Measurements from ENCODE around the gene CYSTM1.
"Not testable (repeated sequence)": the region's sequence is repeated elsewhere in the genome, so short reads cannot be mapped to it uniquely, and the experiment has no call there.

The CYSTM1 gene

GRCh38 chr5:140196115-140196814, 21.3 kb downstream of the CYSTM1 start:
- Histone ChIP-seq H3K9ac (ENCODE audit: low read length) (no peak overlapping the region), H3K36me3 (ENCODE audit: control insufficient read depth, low read depth, low read length) (no peaks in the 10 kb centered on the region), H3K27ac (ENCODE audit: low read length) (no peak overlapping the region), H3K4me1 (ENCODE audit: control insufficient read depth, low read depth, low read length) (peaks cover 13% of the 10 kb centered on the region), H3K4me3 (ENCODE audit: low read length) (no peak overlapping the region), H3K9me3 (ENCODE audit: control insufficient read depth, low read depth, low read length) (no peaks in the 10 kb centered on the region), H3K27me3 (ENCODE audit: control insufficient read depth, insufficient read depth, low read length) (no peaks in the 10 kb centered on the region)

DNA sequence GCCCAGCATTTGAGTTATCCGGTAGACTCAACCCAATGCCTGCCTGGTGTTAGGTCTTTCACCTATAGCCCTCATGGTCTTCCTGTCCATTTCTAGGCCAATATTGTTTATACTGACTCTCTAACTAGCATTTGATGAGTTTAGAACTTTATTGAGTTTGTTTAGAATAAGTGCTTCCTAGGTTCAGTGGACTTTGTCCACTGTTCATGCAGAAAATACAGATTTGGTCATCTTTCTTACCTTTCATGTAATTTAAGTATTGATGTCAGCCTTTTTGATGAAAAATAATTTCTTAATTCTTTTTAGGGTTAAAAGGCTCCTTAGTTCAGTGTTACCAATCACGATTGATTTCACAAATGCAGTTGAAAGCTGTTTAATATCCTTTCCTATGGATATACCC, 22.0 kb downstream of the CYSTM1 start:
- H3K9me3 ChIP-seq (ENCODE audit: control insufficient read depth, low read depth, low read length), result no peaks in the 10 kb centered on the region
- no peaks in the 10 kb centered on the region for H3K36me3 ChIP-seq (ENCODE audit: control insufficient read depth, low read depth, low read length)
- no peaks in the 10 kb centered on the region for H3K27me3 ChIP-seq (ENCODE audit: control insufficient read depth, insufficient read depth, low read length)
- H3K4me1 ChIP-seq (ENCODE audit: control insufficient read depth, low read depth, low read length), result peaks cover 5% of the 10 kb centered on the region
- no peak overlapping the region for H3K27ac ChIP-seq (ENCODE audit: low read length)
- H3K9ac ChIP-seq (ENCODE audit: low read length), result no peak overlapping the region
- no peak overlapping the region for H3K4me3 ChIP-seq (ENCODE audit: low read length)

DNA sequence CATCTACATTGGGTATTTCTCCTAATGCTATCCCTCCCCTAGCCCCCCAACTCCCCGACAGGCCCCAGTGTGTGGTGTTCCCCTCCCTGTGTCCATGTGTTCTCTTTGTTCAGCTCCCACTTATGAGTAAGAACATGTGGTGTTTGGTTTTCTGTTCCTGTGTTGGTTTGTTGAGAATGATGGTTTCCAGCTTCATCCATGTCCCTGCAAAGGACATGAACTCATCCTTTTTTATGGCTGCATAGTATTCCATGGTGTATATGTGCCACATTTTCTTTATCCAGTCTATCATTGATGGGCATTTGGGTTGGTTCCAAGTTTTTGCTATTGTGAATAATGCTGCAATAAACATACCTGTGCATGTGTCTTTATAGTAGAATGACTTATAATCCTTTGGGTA, 23.9 kb downstream of the CYSTM1 start:
- H3K36me3 ChIP-seq (ENCODE audit: control insufficient read depth, low read depth, low read length); H3K4me3 ChIP-seq (ENCODE audit: low read length); H3K9ac ChIP-seq (ENCODE audit: low read length); H3K27me3 ChIP-seq (ENCODE audit: control insufficient read depth, insufficient read depth, low read length); H3K4me1 ChIP-seq (ENCODE audit: control insufficient read depth, low read depth, low read length); H3K9me3 ChIP-seq (ENCODE audit: control insufficient read depth, low read depth, low read length); H3K27ac ChIP-seq (ENCODE audit: low read length): not testable (repeated sequence)

- H3K9me3 ChIP-seq (ENCODE audit: control insufficient read depth, low read depth, low read length), result no peaks in the 10 kb centered on the region
- H3K27ac ChIP-seq (ENCODE audit: low read length), result no peak overlapping the region
- no peak overlapping the region for H3K4me3 ChIP-seq (ENCODE audit: low read length)
- no peak overlapping the region for H3K9ac ChIP-seq (ENCODE audit: low read length)
- H3K27me3 ChIP-seq (ENCODE audit: control insufficient read depth, insufficient read depth, low read length), result no peaks in the 10 kb centered on the region
- H3K36me3 ChIP-seq (ENCODE audit: control insufficient read depth, low read depth, low read length), result no peaks in the 10 kb centered on the region
- peaks cover 10% of the 10 kb centered on the region for H3K4me1 ChIP-seq (ENCODE audit: control insufficient read depth, low read depth, low read length)
Observed at GRCh38 chr5:140202078-140202477, 27.1 kb downstream of the CYSTM1 start.

- H3K9me3 ChIP-seq (ENCODE audit: control insufficient read depth, low read depth, low read length), result no peaks in the 10 kb centered on the region
- no peak overlapping the region for H3K9ac ChIP-seq (ENCODE audit: low read length)
- peaks cover 10% of the 10 kb centered on the region for H3K4me1 ChIP-seq (ENCODE audit: control insufficient read depth, low read depth, low read length)
- H3K27ac ChIP-seq (ENCODE audit: low read length), result no peak overlapping the region
- no peak overlapping the region for H3K4me3 ChIP-seq (ENCODE audit: low read length)
- no peaks in the 10 kb centered on the region for H3K27me3 ChIP-seq (ENCODE audit: control insufficient read depth, insufficient read depth, low read length)
- no peaks in the 10 kb centered on the region for H3K36me3 ChIP-seq (ENCODE audit: control insufficient read depth, low read depth, low read length)
Observed at GRCh38 chr5:140202610-140203009, 27.6 kb downstream of the CYSTM1 start.

DNA sequence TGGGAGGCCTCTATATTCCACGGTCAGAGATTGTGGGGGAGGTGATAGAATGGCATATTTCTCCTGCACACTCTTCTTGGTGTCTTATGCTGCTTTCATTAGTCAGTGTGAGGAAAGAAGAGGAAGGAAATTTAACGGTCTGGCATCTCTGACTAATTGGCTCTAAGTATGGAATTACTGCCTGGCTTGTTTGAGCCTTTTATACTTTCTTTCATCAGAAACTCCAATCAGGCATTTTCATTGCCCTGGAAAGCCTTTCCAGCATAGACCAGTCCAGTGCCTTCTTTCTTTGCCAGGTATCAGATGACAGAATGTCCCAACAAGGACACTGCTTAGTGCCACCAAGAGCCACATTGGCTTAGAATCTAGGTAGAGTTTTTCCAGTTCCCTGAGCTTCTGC, 30.2 kb downstream of the CYSTM1 start:
- Histone ChIP-seq H3K27ac (ENCODE audit: low read length) (no peak overlapping the region), H3K9ac (ENCODE audit: low read length) (no peak overlapping the region), H3K9me3 (ENCODE audit: control insufficient read depth, low read depth, low read length) (no peaks in the 10 kb centered on the region), H3K36me3 (ENCODE audit: control insufficient read depth, low read depth, low read length) (no peaks in the 10 kb centered on the region), H3K27me3 (ENCODE audit: control insufficient read depth, insufficient read depth, low read length) (no peaks in the 10 kb centered on the region), H3K4me3 (ENCODE audit: low read length) (no peak overlapping the region), H3K4me1 (ENCODE audit: control insufficient read depth, low read depth, low read length) (peaks cover 10% of the 10 kb centered on the region)

DNA sequence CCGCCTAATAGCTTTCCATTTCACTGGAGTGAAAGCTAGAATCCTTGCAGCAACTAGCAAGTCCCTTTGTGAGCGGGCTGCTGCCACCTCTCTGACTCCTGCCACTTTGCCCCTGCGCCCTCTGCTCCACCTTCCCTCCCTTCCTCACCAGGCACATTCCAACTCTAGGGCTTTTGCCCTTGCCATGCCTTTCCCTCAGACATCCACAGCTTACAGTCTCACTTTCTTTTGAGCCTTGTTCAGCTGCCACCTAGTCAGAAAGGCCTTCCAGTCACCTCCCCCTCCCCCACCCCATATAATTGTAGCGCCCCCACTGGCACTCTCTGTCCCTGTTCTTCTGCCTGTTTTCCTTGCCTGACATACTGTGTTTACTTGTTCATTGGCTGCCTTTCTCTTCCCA, 31.0 kb downstream of the CYSTM1 start:
- H3K9me3 ChIP-seq (ENCODE audit: control insufficient read depth, low read depth, low read length), result no peaks in the 10 kb centered on the region
- no peaks in the 10 kb centered on the region for H3K36me3 ChIP-seq (ENCODE audit: control insufficient read depth, low read depth, low read length)
- no peak overlapping the region for H3K27ac ChIP-seq (ENCODE audit: low read length)
- H3K4me3 ChIP-seq (ENCODE audit: low read length), result no peak overlapping the region
- H3K27me3 ChIP-seq (ENCODE audit: control insufficient read depth, insufficient read depth, low read length), result no peaks in the 10 kb centered on the region
- H3K4me1 ChIP-seq (ENCODE audit: control insufficient read depth, low read depth, low read length), result peaks cover 10% of the 10 kb centered on the region
- no peak overlapping the region for H3K9ac ChIP-seq (ENCODE audit: low read length)

- Histone ChIP-seq H3K9me3 (ENCODE audit: control insufficient read depth, low read depth, low read length) (no peaks in the 10 kb centered on the region), H3K36me3 (ENCODE audit: control insufficient read depth, low read depth, low read length) (no peaks in the 10 kb centered on the region), H3K27me3 (ENCODE audit: control insufficient read depth, insufficient read depth, low read length) (no peaks in the 10 kb centered on the region), H3K4me3 (ENCODE audit: low read length) (no peak overlapping the region), H3K9ac (ENCODE audit: low read length) (no peak overlapping the region), H3K4me1 (ENCODE audit: control insufficient read depth, low read depth, low read length) (peaks cover 10% of the 10 kb centered on the region), H3K27ac (ENCODE audit: low read length) (no peak overlapping the region)
Observed at GRCh38 chr5:140207250-140207964, 32.4 kb downstream of the CYSTM1 start.

- Histone ChIP-seq H3K27ac (ENCODE audit: low read length) (no peak overlapping the region), H3K4me1 (ENCODE audit: control insufficient read depth, low read depth, low read length) (peaks cover 10% of the 10 kb centered on the region), H3K27me3 (ENCODE audit: control insufficient read depth, insufficient read depth, low read length) (no peaks in the 10 kb centered on the region), H3K9ac (ENCODE audit: low read length) (no peak overlapping the region), H3K9me3 (ENCODE audit: control insufficient read depth, low read depth, low read length) (no peaks in the 10 kb centered on the region), H3K4me3 (ENCODE audit: low read length) (no peak overlapping the region), H3K36me3 (ENCODE audit: control insufficient read depth, low read depth, low read length) (no peaks in the 10 kb centered on the region)
Observed at GRCh38 chr5:140208065-140208464, 33.1 kb downstream of the CYSTM1 start.

DNA sequence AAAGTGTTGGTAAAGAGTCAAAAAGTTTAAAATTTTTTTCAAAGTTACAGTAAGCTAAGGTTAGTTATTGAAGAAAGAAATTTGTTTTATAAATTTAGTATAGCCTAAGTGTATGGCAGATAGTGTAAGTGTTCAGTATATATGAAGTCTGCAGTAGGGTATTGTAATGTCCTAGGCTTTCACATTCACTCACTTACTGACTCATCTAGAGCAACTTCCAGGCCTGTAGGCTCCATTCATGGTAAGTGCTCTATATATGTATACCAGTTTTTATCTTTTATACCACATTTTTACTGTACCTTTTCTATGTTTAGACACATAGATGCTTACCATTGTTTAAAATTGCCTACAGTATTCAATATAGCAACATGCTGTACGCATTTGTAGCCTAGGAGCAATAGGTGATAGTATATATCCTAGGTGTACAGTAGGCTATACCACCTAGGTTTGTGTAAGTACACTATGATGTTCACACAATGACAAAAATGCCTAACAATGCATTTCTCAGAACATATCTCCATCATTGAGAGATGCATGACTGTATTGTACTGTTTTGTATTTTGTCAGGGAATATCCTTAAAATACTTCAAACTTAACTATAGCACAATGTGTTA, 38.5 kb downstream of the CYSTM1 start:
- Histone ChIP-seq H3K36me3 (ENCODE audit: control insufficient read depth, low read depth, low read length) (no peaks in the 10 kb centered on the region), H3K27ac (ENCODE audit: low read length) (no peak overlapping the region), H3K9me3 (ENCODE audit: control insufficient read depth, low read depth, low read length) (no peaks in the 10 kb centered on the region), H3K27me3 (ENCODE audit: control insufficient read depth, insufficient read depth, low read length) (no peaks in the 10 kb centered on the region), H3K4me3 (ENCODE audit: low read length) (no peak overlapping the region), H3K4me1 (ENCODE audit: control insufficient read depth, low read depth, low read length) (no peaks in the 10 kb centered on the region), H3K9ac (ENCODE audit: low read length) (no peak overlapping the region)

DNA sequence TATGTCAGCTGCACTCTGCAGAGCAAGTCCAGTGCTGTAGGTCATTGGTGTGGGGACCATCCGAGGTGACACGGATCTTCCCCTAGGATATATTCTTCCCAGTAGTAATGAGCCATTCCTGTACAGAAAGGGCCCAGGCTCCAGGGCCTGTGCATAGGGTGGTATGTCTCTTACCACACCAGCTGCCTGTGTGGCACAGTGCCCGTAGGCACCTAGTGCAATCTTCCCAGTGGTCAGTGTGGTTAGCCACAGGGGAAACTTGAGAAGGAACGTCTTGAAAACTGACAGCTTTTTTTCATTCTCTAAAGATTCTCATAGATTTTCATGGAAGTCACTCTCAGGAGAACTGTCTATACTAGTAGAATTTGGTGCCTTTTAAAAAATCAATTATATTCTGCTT, 39.8 kb downstream of the CYSTM1 start:
- Histone ChIP-seq H3K9ac (ENCODE audit: low read length) (no peak overlapping the region), H3K9me3 (ENCODE audit: control insufficient read depth, low read depth, low read length) (no peaks in the 10 kb centered on the region), H3K4me3 (ENCODE audit: low read length) (no peak overlapping the region), H3K36me3 (ENCODE audit: control insufficient read depth, low read depth, low read length) (no peaks in the 10 kb centered on the region), H3K27ac (ENCODE audit: low read length) (no peak overlapping the region), H3K27me3 (ENCODE audit: control insufficient read depth, insufficient read depth, low read length) (no peaks in the 10 kb centered on the region), H3K4me1 (ENCODE audit: control insufficient read depth, low read depth, low read length) (no peaks in the 10 kb centered on the region)

- Histone ChIP-seq H3K4me3 (ENCODE audit: low read length) (no peak overlapping the region), H3K9ac (ENCODE audit: low read length) (no peak overlapping the region), H3K36me3 (ENCODE audit: control insufficient read depth, low read depth, low read length) (no peaks in the 10 kb centered on the region), H3K4me1 (ENCODE audit: control insufficient read depth, low read depth, low read length) (no peaks in the 10 kb centered on the region), H3K9me3 (ENCODE audit: control insufficient read depth, low read depth, low read length) (no peaks in the 10 kb centered on the region), H3K27me3 (ENCODE audit: control insufficient read depth, insufficient read depth, low read length) (no peaks in the 10 kb centered on the region), H3K27ac (ENCODE audit: low read length) (no peak overlapping the region)
Observed at GRCh38 chr5:140215276-140215675, 40.3 kb downstream of the CYSTM1 start.

Data from iPS-18a (cell line).